GM19328 (cell line): ENCODE measurements around the gene CFAP45.
"Not testable (repeated sequence)": the region's sequence is repeated elsewhere in the genome, so short reads cannot be mapped to it uniquely, and the experiment has no call there.

ENCODE experiments used
- ATAC-seq: cut with Tn5 transposase; IDR thresholded peaks from one replicate; pipeline ENCODE4 v1.9.1; 2021; ENCODE audit warnings: mild to moderate bottlenecking, moderate library complexity; ENCODE audit not compliant: unreplicated experiment

The CFAP45 gene

DNA sequence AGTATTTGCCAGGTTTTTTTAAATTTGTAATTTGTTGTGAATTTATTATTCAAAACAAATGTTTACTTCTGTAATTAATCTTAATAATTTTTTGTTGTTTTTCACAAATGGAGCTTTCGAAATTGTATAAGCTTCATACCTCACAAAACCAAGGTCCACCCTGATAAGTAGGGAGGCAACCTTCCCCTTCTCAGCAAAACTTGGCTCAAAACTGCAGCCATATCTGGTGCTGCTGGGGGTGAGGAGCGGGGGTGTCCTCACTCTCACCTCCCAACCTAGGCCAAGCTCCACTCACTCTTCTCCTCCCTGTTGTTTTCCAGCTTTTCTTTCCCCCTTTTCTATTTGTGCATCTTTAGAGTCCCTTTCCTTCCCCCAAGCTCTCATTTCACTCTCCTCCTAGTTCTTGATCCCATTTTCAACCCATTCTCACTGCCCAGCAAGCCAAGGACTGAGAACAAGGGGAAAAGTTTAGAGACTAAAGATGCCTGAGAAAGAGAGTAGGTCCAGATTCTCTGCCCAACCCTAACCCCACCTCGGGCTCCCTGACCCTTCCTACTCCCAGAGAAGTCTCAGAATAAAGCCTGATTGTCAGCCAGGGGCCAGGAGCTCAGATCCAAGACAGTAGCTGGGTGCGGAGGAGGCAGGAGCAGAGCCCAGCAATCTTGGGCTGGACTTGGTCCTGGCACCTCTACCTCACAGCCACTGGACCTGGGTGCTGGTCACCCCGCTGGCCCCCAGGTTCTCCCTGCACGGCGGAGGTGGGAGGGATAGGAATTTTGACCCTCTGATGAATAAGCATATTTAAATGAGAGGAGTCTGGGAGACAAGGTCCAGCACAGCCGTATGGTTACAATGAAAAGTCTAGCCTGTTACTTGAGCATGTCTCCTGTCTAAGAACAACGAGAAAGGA is 8.3 kb upstream of the CFAP45 start:
- no peak for ATAC-seq

DNA sequence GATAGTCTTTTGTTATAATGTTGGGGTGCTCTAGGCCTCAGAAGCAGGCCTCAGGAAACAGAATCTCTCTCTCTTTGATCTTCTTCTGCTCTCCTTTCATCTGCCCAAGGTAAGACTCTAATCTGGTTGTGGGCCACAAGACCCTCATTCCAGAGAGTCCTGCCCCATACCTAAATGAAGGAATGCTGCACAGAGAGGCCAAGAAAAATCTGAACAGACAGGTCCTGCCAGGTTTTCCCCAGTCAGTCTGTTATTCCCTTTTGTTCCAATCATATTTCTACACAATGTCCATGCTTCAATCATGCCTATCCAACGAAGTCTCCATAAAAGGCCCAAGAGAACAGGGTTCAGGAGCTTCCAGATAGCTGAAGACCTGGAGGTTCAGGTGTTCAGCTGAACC is 7.0 kb upstream of the CFAP45 start:
- ATAC-seq, result no peak

DNA sequence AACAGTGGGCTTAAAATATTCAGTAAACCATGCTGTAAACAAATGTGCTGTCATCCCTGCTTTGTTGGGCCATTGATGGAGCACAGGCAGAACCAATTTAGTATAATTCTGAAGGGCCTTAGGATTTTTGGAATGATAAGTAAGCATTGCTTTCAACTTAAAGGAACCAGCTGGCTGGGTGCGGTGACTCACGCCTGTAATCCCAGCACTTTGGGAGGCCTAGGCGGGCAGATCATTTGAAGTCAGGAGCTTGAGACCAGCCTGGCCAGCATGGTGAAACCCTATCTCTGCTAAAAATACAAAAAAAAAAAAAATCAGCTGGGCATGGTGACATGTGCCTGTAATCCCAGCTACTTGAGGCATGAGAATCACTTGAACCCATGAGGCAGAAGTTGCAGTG is 4.1 kb upstream of the CFAP45 start:
- ATAC-seq, result not testable (repeated sequence)

DNA sequence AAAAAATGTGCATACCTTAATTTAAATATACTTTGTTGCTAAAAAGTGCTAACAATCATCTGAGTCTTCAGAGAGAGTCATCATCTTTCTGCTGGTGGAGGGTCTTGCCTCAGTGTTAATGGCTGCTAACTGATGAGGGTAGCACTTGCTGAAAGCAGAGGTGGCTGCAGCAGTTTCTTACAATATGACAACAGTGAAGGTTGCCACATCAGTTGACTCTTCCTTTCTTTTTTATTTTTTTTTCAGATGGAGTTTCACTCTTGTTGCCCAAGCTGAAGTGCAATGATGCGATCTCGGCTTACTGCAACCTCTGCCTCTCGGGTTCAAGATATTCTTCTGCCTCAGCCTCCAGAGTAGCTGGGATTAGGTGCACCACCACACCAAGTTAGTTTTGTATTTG is 2.6 kb upstream of the CFAP45 start:
- ATAC-seq, result no peak

DNA sequence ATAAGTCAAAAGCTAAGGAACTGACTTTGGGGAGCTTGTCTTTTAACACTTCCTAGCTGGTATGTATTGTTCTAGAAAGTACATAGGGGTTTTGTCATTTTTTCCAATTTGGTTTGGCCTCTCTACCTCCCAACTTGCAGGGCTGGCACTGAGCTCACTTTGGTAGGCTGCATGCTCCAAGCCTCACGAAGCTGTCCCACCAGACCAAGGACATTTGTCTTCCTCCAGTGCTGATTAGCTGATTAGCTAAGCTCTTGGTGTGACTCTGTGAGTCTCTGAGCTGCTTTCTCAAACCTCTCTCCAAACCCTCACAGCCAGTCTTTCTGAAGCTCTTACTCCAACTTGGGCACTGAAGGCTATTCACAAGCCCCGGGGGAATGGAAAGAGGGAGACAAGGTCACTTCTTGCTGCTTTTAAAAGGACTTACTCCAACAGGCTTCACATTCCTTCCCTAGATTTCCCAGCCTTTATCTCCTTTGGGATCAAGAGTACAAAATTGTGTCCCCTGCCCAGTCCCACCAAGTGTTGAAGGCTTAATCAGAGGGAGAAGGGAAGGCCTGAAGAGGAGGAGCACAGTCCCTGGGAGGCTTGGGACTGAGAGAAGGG is 893 bp upstream of the CFAP45 start:
- no peak for ATAC-seq

DNA sequence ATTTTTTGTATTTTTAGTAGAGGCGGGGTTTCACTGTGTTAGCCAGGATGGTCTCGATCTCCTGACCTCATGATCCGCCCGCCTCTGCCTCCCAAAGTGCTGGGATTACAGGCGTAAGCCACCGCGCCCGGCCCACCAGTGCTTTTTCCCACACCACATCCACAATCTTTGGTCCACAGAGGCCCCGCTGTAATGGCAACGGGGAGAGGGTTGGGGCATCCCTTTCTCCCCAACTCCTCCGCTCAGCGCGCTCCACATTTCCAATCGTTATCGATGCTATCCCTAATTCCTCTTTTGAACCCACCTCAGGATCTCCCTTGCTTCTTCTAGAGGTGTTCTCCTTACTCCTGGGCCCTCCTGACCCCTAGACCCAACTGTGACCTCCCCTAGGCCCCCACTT is 331 bp downstream of the CFAP45 start:
- ATAC-seq, result not testable (repeated sequence)

DNA sequence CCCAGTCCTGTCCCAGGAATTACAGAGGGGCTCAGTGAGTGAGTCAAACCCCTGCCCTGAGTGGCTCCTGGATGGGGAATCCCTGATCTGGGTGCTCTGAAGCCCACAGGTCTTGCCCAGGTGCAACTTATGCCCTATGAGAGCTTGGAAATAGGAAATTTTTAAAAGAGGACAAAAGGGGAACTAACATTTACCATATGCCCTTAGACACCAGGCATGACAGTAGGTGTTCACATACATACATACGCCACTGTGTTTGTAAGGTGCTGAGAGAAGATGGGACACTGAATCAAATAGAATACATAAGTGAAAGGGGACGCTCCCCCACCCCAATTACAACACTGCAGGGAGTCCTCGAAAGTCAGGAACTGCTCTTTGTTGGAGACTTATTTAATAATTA is 1.4 kb downstream of the CFAP45 start:
- no peak for ATAC-seq

DNA sequence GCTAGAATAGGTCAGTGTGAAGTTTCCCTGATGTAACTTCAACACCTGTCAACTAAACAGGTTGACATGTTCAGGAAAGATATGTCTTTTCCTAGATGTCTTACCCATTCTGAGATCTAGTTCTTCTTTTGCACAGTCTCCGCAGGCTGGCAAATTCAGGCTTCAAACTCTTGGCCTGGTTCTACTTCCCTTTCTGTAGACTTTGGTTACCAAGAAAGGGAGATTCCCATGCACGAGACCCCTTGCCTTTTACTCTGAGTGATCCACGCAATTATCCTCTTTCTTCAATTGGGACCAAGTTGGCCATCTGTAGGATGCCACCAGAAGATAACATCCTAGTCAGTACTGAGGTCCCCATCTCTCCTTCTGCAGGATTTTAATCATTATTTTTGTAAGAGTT is 2.0 kb downstream of the CFAP45 start:
- no peak for ATAC-seq

DNA sequence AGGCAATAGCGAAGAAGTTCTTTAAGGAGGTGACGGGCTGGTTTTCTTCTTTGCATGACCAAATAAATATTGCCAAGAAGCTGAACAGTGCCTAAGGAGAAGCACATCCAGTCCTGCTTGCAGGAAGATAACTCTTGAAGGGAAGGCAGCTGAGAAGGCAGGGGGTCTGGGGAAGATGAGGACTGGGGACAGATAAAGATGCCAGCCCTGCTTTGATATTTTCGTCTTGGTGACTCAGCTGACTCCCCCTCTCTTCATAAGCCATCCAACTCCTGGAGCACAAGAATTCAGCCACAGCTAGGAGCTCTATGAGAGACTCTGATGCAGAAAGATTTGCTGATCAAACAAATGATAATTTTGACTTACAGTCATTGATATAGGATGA is 3.4 kb downstream of the CFAP45 start:
- ATAC-seq, result no peak

DNA sequence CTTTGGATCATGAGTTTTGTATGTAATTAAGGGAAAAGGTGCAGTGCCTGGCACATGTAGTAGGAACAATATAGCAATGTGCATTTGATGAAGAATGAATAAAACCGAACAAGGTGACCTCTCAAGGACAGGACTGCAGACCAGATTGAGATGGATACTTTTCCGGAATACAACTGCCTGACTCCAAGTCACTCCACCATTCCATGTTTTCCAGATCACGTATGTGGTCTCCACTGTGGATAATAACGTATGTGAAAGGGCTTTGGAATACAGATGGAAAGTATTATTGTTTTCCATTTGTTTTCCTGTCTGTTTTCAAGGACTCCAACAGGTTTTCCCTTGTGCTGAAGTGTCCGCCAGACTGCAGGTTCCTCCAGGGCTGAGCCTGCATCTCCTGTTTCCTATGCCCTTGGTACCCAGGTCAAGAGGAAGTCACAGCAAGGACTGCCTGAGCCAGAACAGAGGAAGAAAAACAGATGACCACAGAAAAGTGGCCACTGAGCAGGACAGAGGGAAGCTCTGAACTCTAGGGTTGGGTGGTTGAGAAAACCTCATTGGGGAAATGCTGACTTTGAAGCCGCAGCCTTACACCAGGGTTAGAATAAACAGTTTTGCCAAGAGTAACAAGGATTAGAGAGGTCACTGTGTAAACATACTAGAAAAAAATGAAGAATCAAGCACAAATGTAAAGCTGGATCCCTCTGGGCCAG is 4.0 kb downstream of the CFAP45 start:
- no peak for ATAC-seq

DNA sequence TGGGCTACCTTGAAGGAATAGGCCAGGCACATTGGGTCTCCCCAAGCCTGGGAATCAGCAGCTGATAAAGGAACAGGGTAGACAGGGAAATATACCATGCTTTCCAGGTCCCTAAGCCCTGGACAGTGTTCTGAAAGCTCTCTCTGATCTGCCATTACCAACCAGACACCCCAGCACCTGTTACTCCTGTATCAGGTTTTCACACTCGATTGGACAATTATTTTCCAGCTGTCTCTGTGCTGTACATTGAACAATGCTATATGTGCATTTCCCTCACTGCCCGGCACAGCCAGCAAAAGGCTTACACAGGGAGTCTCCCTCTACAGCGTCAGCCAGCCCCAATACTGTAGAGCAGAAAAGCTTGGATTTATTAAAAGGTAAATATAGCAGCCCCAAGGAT is 4.7 kb downstream of the CFAP45 start:
- ATAC-seq, result no peak

DNA sequence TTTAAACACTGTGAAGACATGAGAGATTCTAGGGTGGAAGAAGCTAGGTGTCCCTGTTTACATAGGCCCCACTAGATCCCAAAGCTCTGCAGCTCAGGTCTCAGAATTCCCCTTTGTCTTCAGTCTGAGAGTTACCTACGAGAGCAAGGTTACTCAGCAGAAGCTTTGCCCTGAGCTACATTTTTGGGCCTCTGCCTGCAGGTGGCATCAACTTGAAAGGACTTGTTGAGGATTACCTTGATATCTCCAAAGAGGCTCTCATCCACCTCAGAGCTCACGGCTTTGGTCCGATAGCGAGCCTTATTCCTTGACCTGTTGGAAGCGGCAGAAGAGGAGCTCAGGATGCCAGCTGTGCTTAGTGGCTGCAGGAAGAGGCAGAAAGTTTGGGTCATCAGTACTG is 7.0 kb downstream of the CFAP45 start:
- ATAC-seq, result no peak

DNA sequence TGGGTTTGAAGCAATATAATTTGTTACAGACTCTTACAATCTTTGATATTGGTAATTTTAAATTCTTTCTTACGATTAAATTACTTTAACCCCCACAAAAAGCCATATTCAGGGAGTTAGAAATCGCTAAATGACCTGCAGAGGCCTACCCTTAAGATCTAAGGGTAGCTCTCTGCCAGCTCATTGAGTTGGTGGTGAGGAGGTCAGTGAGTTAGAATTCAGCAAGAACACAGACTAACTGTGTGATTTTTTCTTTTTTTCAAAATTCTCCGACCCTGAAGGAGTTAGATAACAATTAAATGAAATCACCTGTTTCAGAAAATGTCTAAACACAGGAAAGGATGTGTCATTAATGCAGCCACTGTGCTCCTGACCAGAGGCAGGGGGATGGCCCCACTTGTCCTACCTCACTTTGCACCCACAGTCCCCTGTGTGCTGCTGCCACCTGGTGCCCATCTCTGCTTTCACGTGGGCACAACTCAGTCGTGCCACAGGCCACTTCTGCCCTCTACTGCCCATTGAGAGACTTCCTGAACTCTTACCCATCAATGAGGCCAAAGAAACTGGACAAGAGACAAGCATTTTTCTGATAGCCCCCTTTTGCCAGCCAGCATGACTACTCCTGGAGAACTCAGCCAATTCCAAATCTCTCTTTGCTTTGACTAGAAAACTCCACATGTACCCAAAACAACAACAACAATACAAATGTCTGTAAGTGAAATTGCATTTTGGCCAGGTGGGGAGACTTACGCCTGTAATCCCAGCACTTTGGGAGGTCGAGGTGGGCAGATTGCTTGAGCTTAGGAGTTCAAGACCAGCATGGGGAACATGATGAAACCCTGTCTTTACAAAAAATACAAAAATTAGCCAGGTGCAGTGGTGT is 8.4 kb downstream of the CFAP45 start:
- no peak for ATAC-seq

DNA sequence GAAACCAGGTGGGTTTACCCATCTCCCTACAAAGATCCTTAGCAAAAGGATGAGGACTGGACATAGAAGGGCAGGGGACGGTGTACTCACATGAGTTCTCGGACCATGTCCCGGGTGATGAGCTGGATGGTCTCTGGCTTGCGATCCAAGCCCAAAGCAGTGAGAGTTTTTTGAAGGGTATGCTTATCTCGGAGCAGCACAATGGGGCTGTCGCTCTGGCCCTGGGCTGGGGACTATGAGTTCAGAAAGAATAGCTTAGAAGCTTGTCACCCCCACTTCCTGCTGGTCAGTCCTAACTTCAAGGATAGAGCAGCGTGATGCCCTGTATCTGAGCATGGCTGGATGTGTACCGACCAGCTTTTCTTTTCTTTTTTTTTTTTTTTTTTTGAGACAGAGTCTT is 9.6 kb downstream of the CFAP45 start:
- ATAC-seq, result no peak

DNA sequence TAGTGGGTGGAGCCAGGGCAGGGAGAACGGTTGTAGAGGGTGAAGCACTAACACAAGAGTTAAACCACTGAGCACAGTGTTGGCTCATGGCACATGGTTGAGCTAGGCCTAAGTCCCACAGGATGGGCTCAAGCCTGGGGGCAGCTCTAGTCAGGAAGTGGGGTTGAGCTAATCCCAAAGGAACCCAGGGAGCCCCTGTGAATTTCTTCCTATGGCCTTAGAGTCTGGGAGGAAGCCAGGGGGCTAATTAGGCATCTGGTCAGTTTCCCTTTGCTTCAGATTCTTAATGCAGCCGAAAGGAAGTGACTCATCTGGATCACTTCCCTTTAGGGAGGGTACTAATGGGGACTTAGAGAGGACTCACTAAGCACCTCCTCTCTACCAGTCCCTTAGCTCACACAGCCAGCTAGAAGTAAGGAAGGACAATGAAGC is 10.1 kb downstream of the CFAP45 start:
- peak; percentile 84 for ATAC-seq

DNA sequence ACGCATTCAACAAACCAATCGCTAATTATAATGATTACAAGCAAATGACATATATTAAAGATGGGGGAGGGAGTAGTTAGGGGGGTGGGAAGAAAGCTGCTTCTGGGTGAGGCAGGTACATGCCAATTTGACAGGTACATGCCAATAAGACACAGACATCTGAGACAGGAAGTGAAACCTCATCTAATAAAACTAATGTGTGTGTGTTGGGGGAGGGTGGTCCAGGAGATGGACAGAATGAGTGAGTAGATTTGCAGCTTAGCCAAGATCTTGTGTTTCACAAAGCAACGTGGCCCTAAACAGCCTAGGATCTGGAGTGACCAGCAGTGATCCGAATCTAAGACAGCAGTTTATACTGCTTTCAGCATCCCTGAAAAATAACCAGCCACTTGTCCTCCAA is 10.8 kb downstream of the CFAP45 start:
- no peak for ATAC-seq

DNA sequence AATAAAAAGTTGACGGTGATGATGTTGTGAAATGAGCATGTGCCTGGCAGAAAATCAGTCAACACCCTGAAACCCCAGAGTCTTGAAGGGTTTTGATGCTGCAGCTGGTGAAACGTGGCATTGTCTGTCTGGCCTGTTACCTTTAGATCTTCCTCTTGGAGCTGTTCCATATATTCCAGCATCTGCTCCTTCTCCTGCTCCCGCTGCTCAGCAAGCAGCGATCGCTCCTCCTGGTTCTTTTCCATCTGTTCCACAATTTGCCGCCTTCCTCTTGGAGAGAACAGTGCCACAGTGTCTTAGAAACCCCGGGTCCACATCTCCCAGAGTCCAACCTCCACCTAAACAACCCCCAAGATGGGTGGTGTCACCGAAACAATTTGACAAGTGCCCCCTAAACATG is 15.7 kb downstream of the CFAP45 start:
- ATAC-seq, result no peak

DNA sequence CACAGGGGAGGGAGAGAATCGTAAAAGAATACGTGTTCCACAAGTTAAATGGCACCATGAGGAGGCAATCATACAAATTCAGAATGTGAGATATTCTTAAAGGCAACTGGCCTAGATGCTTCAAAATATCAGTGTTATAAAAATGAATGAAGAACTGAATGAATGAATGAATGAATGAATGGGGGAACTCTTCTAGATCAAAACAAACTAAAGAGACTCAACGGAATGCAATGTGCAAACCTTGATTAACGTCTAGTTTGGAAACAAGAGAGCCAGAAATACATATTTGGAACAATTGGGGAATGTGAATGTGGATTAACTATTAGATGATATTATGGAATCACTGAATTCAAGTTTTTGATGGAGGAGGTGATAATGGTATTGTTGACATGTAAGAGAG is 16.8 kb downstream of the CFAP45 start:
- ATAC-seq, result no peak

DNA sequence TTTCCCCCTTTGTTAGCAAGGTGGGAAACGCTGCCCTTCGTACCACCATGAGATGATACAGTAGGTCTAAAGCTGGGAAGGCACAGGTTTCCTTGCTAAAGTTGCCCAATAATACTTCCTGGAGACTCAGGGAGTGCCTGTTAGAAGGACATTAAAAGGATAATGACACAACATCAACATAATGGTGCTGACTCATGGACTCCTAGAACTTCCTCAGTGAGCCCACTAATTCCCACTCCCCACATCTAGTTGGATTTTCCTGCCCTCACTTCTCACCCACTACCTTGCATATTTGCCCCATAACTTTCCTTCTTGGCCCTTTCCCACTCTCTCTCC is 17.5 kb downstream of the CFAP45 start:
- no peak for ATAC-seq

DNA sequence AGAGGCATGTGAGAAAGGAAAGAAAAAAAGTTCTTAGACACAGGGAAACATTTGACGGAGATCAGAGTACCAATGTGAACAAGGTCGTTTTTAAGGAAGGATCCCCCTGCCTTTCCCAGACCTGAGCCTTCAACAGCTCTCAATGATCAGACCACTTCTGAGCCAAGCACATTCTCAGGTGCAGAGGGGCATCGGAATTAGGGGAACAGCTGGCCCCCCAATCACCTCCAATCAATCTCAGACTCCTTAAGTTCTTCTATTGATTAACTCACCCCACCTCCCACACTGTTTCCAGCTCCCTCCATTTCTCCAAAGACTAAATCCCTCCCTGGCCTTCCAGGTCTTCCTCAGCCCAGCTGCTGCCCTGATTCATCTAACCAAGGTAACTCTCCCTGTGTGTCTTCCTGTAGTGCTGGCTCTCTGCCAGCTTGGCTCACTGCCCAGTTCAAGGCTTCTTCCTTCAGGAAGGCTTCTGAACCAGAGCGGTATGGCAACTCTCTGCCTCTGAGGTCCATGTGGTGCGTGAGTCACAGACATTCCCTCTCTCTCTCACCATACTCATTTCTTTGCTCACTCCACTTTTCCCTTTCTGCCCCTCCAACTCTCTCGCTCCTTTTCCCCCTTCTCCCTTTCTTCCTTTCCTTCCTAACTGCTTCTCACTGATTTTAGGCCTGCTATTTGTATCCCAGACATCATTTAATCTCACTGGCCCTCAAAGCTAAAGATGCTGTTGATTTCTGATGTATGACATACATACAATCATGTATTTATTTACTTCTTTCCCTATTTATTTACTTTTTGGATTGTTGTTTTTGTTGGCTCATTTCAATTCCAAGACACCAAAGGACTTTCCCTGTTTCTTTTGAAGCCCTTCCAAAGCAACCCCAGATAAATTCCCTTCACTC is 18.1 kb downstream of the CFAP45 start:
- ATAC-seq, result no peak
